GM23248 (cell line): ENCODE measurements around the gene ASTN1. TPM values are rescaled to one million over a fixed set of nuclear protein-coding genes. Genes with fewer than 3 reads are reported as not detected.

ENCODE experiments used
- DNase-seq: peaks from one replicate; pipeline ENCODE4 v3.0.0-alpha.2; 2015
- H2AFZ ChIP-seq: fragments of 200-600 bp; sonication (generic); 2 replicates; pipeline ENCODE4 v1.6.1; 2016; ENCODE audit warnings: antibody characterized with exemption
- H3F3A ChIP-seq: fragments of 200-600 bp; sonication (generic); 2 replicates; pipeline ENCODE4 v1.6.1; 2016; ENCODE audit warnings: mild to moderate bottlenecking, antibody characterized with exemption, mixed run types; ENCODE audit not compliant: insufficient read depth
- H3K27ac ChIP-seq: fragments of 200-600 bp; sonication (generic); 2 replicates; pipeline ENCODE4 v1.5.1; 2016; ENCODE audit warnings: mild to moderate bottlenecking
- H3K27me3 ChIP-seq: fragments of 200-600 bp; sonication (generic); replicated peaks from 2 replicates; pipeline ENCODE4 v1.6.1; 2016; ENCODE audit warnings: mild to moderate bottlenecking; ENCODE audit not compliant: insufficient read depth
- H3K36me3 ChIP-seq: fragments of 200-600 bp; sonication (generic); 2 replicates; pipeline ENCODE4 v1.6.1; 2016; ENCODE audit warnings: low read depth, mild to moderate bottlenecking
- H3K4me1 ChIP-seq: fragments of 200-600 bp; sonication (generic); 2 replicates; pipeline ENCODE4 v1.6.1; 2016; ENCODE audit warnings: mild to moderate bottlenecking; ENCODE audit not compliant: insufficient read depth
- H3K4me2 ChIP-seq: fragments of 200-600 bp; sonication (generic); one replicate; pipeline ENCODE4 v1.6.1; 2016; ENCODE audit warnings: mild to moderate bottlenecking; ENCODE audit not compliant: unreplicated experiment
- H3K4me3 ChIP-seq: fragments of 200-600 bp; sonication (generic); 2 replicates; pipeline ENCODE4 v1.5.1; 2016; ENCODE audit warnings: mild to moderate bottlenecking
- H3K79me2 ChIP-seq: fragments of 200-600 bp; sonication (generic); 2 replicates; pipeline ENCODE4 v1.6.1; 2016; ENCODE audit warnings: mild to moderate bottlenecking; ENCODE audit not compliant: insufficient read depth
- H3K9ac ChIP-seq: fragments of 200-600 bp; sonication (generic); 2 replicates; pipeline ENCODE4 v1.6.1; 2016; ENCODE audit warnings: mild to moderate bottlenecking
- H3K9me2 ChIP-seq: fragments of 200-600 bp; sonication (generic); 2 replicates; pipeline ENCODE4 v1.6.1; 2016; ENCODE audit warnings: mixed run types, mild to moderate bottlenecking, moderate library complexity; ENCODE audit not compliant: insufficient read depth
- H3K9me3 ChIP-seq: fragments of 200-600 bp; sonication (generic); one replicate; pipeline ENCODE4 v1.6.1; 2017; ENCODE audit warnings: low read depth
- H4K20me1 ChIP-seq: fragments of 200-600 bp; sonication (generic); 2 replicates; pipeline ENCODE4 v1.6.0; 2016; ENCODE audit not compliant: insufficient read depth
- EZH2 ChIP-seq: fragments of 200-600 bp; sonication (generic); IDR thresholded peaks from 2 replicates; pipeline ENCODE4 v1.6.1; 2018; ENCODE audit warnings: antibody characterized with exemption, mild to moderate bottlenecking; ENCODE audit not compliant: insufficient read depth, poor library complexity, severe bottlenecking
- EZH2phosphoT487 ChIP-seq: fragments of 200-600 bp; sonication (generic); IDR thresholded peaks from 2 replicates; pipeline ENCODE4 v1.6.1; 2018; ENCODE audit warnings: antibody characterized with exemption, moderate library complexity, mild to moderate bottlenecking, low read depth; ENCODE audit not compliant: insufficient read depth
- WGBS, 2 experiments: methylation state at CpG; one replicate each; pipeline ENCODE4 v1.1.6; 2015 to 2017; ENCODE audit warnings: low lambda C conversion rate in 2 of 2, low coverage in 1 of 2; ENCODE audit errors: missing lambda C conversion rate in 2 of 2; 5-methylcytosine and 5-hydroxymethylcytosine counted together
- in situ Hi-C: fragments of 300-500 bp; cut with MboI; formaldehyde crosslinking; loops from 2 replicates; pipeline ENCODE4 v1.15.0; 2020
- polyA plus RNA-seq: library from polyadenylated mRNA; unstranded; fragments of >200 nt; fragmentation: Nextera tagmentation; extraction: Ambion mirVana; gene quantifications from 2 replicates; pipeline ENCODE4 v1.2.1, GENCODE V29; 2016
- total RNA-seq: library from RNA; depleted of rRNA; stranded (reverse); fragments of >200 nt; shearing (Covaris generic); gene quantifications from 2 replicates; pipeline ENCODE4 v1.2.3, GENCODE V29; 2014

The ASTN1 gene
- total and polyA plus RNA-seq, 2 experiments from 2014 or later, result not detected

DNA sequence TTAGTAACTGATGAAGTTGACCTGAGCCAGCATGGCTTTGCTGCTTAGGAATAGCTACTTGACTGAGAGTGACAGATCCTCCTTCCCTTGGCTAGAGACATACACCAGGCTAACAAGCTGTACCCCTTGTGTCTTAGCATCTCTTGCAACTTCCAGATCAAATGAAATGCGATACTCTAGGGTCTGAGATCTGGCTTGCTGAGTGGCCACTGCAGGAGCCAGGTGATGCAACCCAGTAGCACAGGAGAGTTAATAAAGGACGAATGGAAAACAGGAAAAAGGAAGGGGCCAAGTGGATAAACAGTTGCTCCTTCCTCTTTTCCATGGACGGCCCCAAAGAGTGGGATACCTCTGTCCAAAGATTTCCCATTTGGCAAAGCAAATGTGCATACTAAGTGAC is 38.2 kb downstream of the ASTN1 start:
- no peaks in the 10 kb centered on the region for H4K20me1 ChIP-seq
- H3K4me2 ChIP-seq, result no peak overlapping the region
- no peak overlapping the region for H2AFZ ChIP-seq
- no peaks in the 10 kb centered on the region for H3K79me2 ChIP-seq
- in situ Hi-C loops, result no loop called here
- H3K27me3 ChIP-seq, result peaks cover 3% of the 10 kb centered on the region; the same call in 1 of the 2 replicates
- 29 to 31% methylated on average over 2 to 3 of the region's 3 CpGs for WGBS, 2 experiments
- H3F3A ChIP-seq, result no peaks in the 10 kb centered on the region
- H3K36me3 ChIP-seq, result no peaks in the 10 kb centered on the region
- no peak for DNase-seq
- no peak overlapping the region for H3K4me3 ChIP-seq
- no peak overlapping the region for H3K27ac ChIP-seq
- no peaks in the 10 kb centered on the region for H3K4me1 ChIP-seq
- H3K9me3 ChIP-seq, result no peaks in the 10 kb centered on the region
- no peaks in the 10 kb centered on the region for H3K9me2 ChIP-seq
- TF ChIP-seq EZH2 (no peak), EZH2phosphoT487 (no peak)
- no peak overlapping the region for H3K9ac ChIP-seq

GRCh38 chr1:177124577-177125278 is 39.8 kb downstream of the ASTN1 start:
- Histone ChIP-seq H3K4me2 (no peak overlapping the region), H3K79me2 (no peaks in the 10 kb centered on the region), H2AFZ (no peak overlapping the region), H3F3A (no peaks in the 10 kb centered on the region), H3K9ac (no peak overlapping the region), H4K20me1 (no peaks in the 10 kb centered on the region), H3K27ac (no peak overlapping the region), H3K36me3 (no peaks in the 10 kb centered on the region), H3K27me3 (no peaks in the 10 kb centered on the region; the same call in 1 of the 2 replicates), H3K4me3 (no peak overlapping the region), H3K4me1 (no peaks in the 10 kb centered on the region), H3K9me2 (no peaks in the 10 kb centered on the region), H3K9me3 (no peaks in the 10 kb centered on the region)
- WGBS, 2 experiments, result 33 to 37% methylated on average over 4 of the region's 4 CpGs
- no peak for TF ChIP-seq EZH2
- no peak for TF ChIP-seq EZH2phosphoT487
- DNase-seq, result no peak
- in situ Hi-C loops, result no loop called here

GRCh38 chr1:177122461-177123251 is 41.9 kb downstream of the ASTN1 start:
- WGBS, 2 experiments, result 58 to 61% methylated on average over 12 of the region's 12 CpGs
- DNase-seq, result no peak
- H3K27ac ChIP-seq, result no peak overlapping the region
- no peaks in the 10 kb centered on the region for H4K20me1 ChIP-seq
- H3K9ac ChIP-seq, result no peak overlapping the region
- H3K4me1 ChIP-seq, result no peaks in the 10 kb centered on the region
- H3K9me3 ChIP-seq, result no peaks in the 10 kb centered on the region
- H3K79me2 ChIP-seq, result no peaks in the 10 kb centered on the region
- H3K36me3 ChIP-seq, result no peaks in the 10 kb centered on the region
- H2AFZ ChIP-seq, result no peak overlapping the region
- no peak overlapping the region for H3K4me3 ChIP-seq
- H3K4me2 ChIP-seq, result no peak overlapping the region
- H3K27me3 ChIP-seq, result peaks cover 4% of the 10 kb centered on the region; the same call in 1 of the 2 replicates
- no peaks in the 10 kb centered on the region for H3K9me2 ChIP-seq
- in situ Hi-C loops, result no loop called here
- no peaks in the 10 kb centered on the region for H3F3A ChIP-seq
- no peak for TF ChIP-seq EZH2phosphoT487
- TF ChIP-seq EZH2, result no peak

DNA sequence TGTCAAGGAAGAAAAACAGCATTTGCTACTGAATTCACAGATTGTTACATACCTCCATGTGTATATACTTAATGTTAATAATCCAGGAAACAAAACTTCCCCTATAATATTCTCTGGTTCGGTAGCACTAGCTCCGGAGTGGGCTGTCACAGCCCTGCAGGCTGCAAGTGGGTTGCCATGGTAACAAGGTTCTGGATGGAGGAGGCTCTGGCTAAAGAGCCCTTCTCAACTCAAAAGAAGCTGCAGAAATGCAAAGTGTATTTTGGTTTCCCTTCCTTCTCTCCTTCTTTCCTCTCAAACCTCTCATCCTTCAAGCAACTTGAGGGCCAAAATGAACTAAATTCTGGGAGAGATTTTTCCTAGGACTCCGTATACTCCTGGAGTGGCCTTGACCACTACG is 45.2 kb downstream of the ASTN1 start:
- no peaks in the 10 kb centered on the region for H3K36me3 ChIP-seq
- no peaks in the 10 kb centered on the region for H3K9me3 ChIP-seq
- in situ Hi-C loops, result no loop called here
- H3K9me2 ChIP-seq, result no peaks in the 10 kb centered on the region
- H2AFZ ChIP-seq, result no peak overlapping the region
- H3K9ac ChIP-seq, result no peak overlapping the region
- no peaks in the 10 kb centered on the region for H3K4me1 ChIP-seq
- H3K4me3 ChIP-seq, result no peak overlapping the region
- H3K27me3 ChIP-seq, result peaks cover 6% of the 10 kb centered on the region; the same call in 1 of the 2 replicates
- H3K27ac ChIP-seq, result no peak overlapping the region
- WGBS, 2 experiments, result 55 to 57% methylated on average over 4 of the region's 4 CpGs
- no peaks in the 10 kb centered on the region for H4K20me1 ChIP-seq
- DNase-seq, result no peak
- H3F3A ChIP-seq, result no peaks in the 10 kb centered on the region
- H3K4me2 ChIP-seq, result no peak overlapping the region
- no peaks in the 10 kb centered on the region for H3K79me2 ChIP-seq
- TF ChIP-seq EZH2 (no peak), EZH2phosphoT487 (no peak)
